Measurements from ENCODE around the gene HNRNPA0.

HNRNPA0 gene

GRCh38 chr5:137752905-137753690 is 1.1 kb downstream of the HNRNPA0 start:
- H3K4me1 ChIP-seq (ENCODE audit: control insufficient read depth, insufficient read depth, low read length), result peaks cover 9% of the 10 kb centered on the region
- no peaks in the 10 kb centered on the region for H3K36me3 ChIP-seq (ENCODE audit: control insufficient read depth, insufficient read depth, low read length)

DNA sequence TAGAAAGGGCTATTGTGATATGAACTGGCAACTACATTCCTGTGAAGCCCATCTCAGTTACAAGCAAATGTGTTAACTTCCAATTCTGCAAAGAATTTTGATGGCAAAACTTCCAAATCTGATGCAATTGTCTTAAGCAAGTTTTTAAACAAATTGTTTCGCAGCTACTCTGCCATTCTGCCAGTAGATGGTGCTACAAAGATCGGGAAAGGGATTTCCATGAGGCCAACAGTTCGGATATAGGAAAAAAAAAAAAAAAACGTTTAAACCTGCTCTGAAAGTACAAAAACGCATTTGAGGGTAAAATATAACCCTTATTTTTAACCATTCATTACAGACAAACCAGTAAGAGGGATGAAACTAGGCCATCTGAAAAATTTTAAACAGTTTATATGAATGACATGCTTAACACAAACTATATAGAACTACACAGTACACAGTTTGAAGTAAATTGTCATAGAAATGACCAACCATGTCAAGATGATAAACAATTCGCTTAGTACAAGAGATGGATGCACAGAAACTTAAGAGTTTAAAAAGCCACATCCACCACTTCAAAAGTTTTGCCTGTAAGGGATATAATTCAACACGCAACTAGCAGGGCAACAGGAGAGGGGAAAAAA is 2.2 kb downstream of the HNRNPA0 start:
- H3K9ac ChIP-seq (ENCODE audit: low read depth, low read length), result peak overlapping the region; percentile 51
- no peaks in the 10 kb centered on the region for H3K36me3 ChIP-seq (ENCODE audit: control insufficient read depth, insufficient read depth, low read length)
- no peaks in the 10 kb centered on the region for H3K9me3 ChIP-seq (ENCODE audit: control insufficient read depth, insufficient read depth, low read length)
- H3K4me3 ChIP-seq (ENCODE audit: low read depth, low read length), result peak overlapping the region; percentile 92
- H3K4me1 ChIP-seq (ENCODE audit: control insufficient read depth, insufficient read depth, low read length), result peaks cover 9% of the 10 kb centered on the region
- H3K27me3 ChIP-seq (ENCODE audit: control insufficient read depth, insufficient read depth, low read length), result no peaks in the 10 kb centered on the region

More at GRCh38 chr5:137752905-137753690, 1.1 kb downstream of the HNRNPA0 start:
- H3K27me3 ChIP-seq (ENCODE audit: control insufficient read depth, insufficient read depth, low read length), result no peaks in the 10 kb centered on the region
- peak overlapping the region; percentile 92 for H3K4me3 ChIP-seq (ENCODE audit: low read depth, low read length)
- H3K9me3 ChIP-seq (ENCODE audit: control insufficient read depth, insufficient read depth, low read length), result no peaks in the 10 kb centered on the region
- H3K9ac ChIP-seq (ENCODE audit: low read depth, low read length), result peak overlapping the region; percentile 99

GRCh38 chr5:137750436-137750835 is 3.7 kb downstream of the HNRNPA0 start:
- Histone ChIP-seq H3K27me3 (ENCODE audit: control insufficient read depth, insufficient read depth, low read length) (no peaks in the 10 kb centered on the region), H3K4me1 (ENCODE audit: control insufficient read depth, insufficient read depth, low read length) (peaks cover 9% of the 10 kb centered on the region), H3K36me3 (ENCODE audit: control insufficient read depth, insufficient read depth, low read length) (no peaks in the 10 kb centered on the region), H3K9ac (ENCODE audit: low read depth, low read length) (no peak overlapping the region), H3K9me3 (ENCODE audit: control insufficient read depth, insufficient read depth, low read length) (no peaks in the 10 kb centered on the region), H3K4me3 (ENCODE audit: low read depth, low read length) (no peak overlapping the region)

GRCh38 chr5:137747848-137748247 is 6.3 kb downstream of the HNRNPA0 start:
- Histone ChIP-seq H3K9ac (ENCODE audit: low read depth, low read length) (no peak overlapping the region), H3K4me3 (ENCODE audit: low read depth, low read length) (no peak overlapping the region), H3K36me3 (ENCODE audit: control insufficient read depth, insufficient read depth, low read length) (no peaks in the 10 kb centered on the region), H3K9me3 (ENCODE audit: control insufficient read depth, insufficient read depth, low read length) (no peaks in the 10 kb centered on the region), H3K4me1 (ENCODE audit: control insufficient read depth, insufficient read depth, low read length) (peaks cover 9% of the 10 kb centered on the region), H3K27me3 (ENCODE audit: control insufficient read depth, insufficient read depth, low read length) (no peaks in the 10 kb centered on the region)

GRCh38 chr5:137743031-137743640 is 11.0 kb downstream of the HNRNPA0 start:
- Histone ChIP-seq H3K9ac (ENCODE audit: low read depth, low read length) (no peak overlapping the region), H3K27me3 (ENCODE audit: control insufficient read depth, insufficient read depth, low read length) (no peaks in the 10 kb centered on the region), H3K9me3 (ENCODE audit: control insufficient read depth, insufficient read depth, low read length) (no peaks in the 10 kb centered on the region), H3K36me3 (ENCODE audit: control insufficient read depth, insufficient read depth, low read length) (no peaks in the 10 kb centered on the region), H3K4me3 (ENCODE audit: low read depth, low read length) (no peak overlapping the region), H3K4me1 (ENCODE audit: control insufficient read depth, insufficient read depth, low read length) (peaks cover 8% of the 10 kb centered on the region)

DNA sequence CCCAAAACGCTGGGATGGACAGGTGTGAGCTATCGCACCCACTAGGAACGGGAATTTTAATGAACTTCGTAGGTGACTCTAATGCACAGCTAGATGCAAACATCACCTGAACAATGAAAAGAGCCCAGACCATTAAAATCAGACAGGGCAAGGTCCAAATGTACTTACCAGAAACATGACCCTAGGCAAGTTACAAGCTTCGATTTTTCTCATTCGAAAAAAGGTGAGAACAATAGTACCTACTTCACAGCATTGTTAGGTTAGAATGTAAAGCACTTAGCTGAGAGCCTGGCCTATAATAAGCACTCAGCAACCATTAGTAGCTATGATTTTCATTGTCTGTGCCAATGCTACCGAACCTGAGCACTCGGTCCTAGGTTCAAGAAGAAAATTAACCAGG is 12.4 kb downstream of the HNRNPA0 start:
- H3K9ac ChIP-seq (ENCODE audit: low read depth, low read length), result no peak overlapping the region
- peaks cover 8% of the 10 kb centered on the region for H3K4me1 ChIP-seq (ENCODE audit: control insufficient read depth, insufficient read depth, low read length)
- no peaks in the 10 kb centered on the region for H3K36me3 ChIP-seq (ENCODE audit: control insufficient read depth, insufficient read depth, low read length)
- no peaks in the 10 kb centered on the region for H3K27me3 ChIP-seq (ENCODE audit: control insufficient read depth, insufficient read depth, low read length)
- no peak overlapping the region for H3K4me3 ChIP-seq (ENCODE audit: low read depth, low read length)
- no peaks in the 10 kb centered on the region for H3K9me3 ChIP-seq (ENCODE audit: control insufficient read depth, insufficient read depth, low read length)

DNA sequence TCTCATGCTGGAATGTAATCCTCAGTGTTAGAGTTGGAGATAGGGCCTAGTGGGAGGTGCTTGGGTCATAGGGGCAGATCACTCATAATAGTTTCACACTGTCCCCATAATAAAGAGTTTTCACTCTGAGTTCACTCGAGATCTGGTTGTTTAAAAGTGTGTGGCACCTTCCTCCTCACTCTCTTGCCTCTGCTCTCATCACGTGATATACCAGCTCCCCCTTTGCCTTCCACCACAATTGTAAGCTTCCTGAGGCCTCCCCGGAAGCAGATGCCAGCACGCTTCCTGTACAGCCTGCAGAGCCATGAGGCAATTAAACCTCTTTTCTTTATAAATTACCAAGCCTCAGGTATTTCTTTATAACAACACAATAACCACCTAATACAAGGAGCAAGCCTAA is 14.4 kb downstream of the HNRNPA0 start:
- H3K4me3 ChIP-seq (ENCODE audit: low read depth, low read length), result no peak overlapping the region
- peaks cover 15% of the 10 kb centered on the region for H3K4me1 ChIP-seq (ENCODE audit: control insufficient read depth, insufficient read depth, low read length)
- H3K9ac ChIP-seq (ENCODE audit: low read depth, low read length), result no peak overlapping the region
- no peaks in the 10 kb centered on the region for H3K27me3 ChIP-seq (ENCODE audit: control insufficient read depth, insufficient read depth, low read length)
- no peaks in the 10 kb centered on the region for H3K36me3 ChIP-seq (ENCODE audit: control insufficient read depth, insufficient read depth, low read length)
- no peaks in the 10 kb centered on the region for H3K9me3 ChIP-seq (ENCODE audit: control insufficient read depth, insufficient read depth, low read length)

GRCh38 chr5:137738947-137739346 is 15.2 kb downstream of the HNRNPA0 start:
- Histone ChIP-seq H3K9ac (ENCODE audit: low read depth, low read length) (no peak overlapping the region), H3K27me3 (ENCODE audit: control insufficient read depth, insufficient read depth, low read length) (no peaks in the 10 kb centered on the region), H3K4me3 (ENCODE audit: low read depth, low read length) (no peak overlapping the region), H3K9me3 (ENCODE audit: control insufficient read depth, insufficient read depth, low read length) (no peaks in the 10 kb centered on the region), H3K4me1 (ENCODE audit: control insufficient read depth, insufficient read depth, low read length) (peaks cover 23% of the 10 kb centered on the region), H3K36me3 (ENCODE audit: control insufficient read depth, insufficient read depth, low read length) (no peaks in the 10 kb centered on the region)

- Histone ChIP-seq H3K27me3 (ENCODE audit: control insufficient read depth, insufficient read depth, low read length) (no peaks in the 10 kb centered on the region), H3K9me3 (ENCODE audit: control insufficient read depth, insufficient read depth, low read length) (no peaks in the 10 kb centered on the region), H3K4me3 (ENCODE audit: low read depth, low read length) (no peak overlapping the region)
Observed at GRCh38 chr5:137737349-137738131, 16.6 kb downstream of the HNRNPA0 start.

GRCh38 chr5:137736496-137736895 is 17.7 kb downstream of the HNRNPA0 start:
- Histone ChIP-seq H3K4me1 (ENCODE audit: control insufficient read depth, insufficient read depth, low read length) (peaks cover 16% of the 10 kb centered on the region), H3K4me3 (ENCODE audit: low read depth, low read length) (no peak overlapping the region), H3K27me3 (ENCODE audit: control insufficient read depth, insufficient read depth, low read length) (no peaks in the 10 kb centered on the region), H3K9ac (ENCODE audit: low read depth, low read length) (no peak overlapping the region), H3K36me3 (ENCODE audit: control insufficient read depth, insufficient read depth, low read length) (no peaks in the 10 kb centered on the region), H3K9me3 (ENCODE audit: control insufficient read depth, insufficient read depth, low read length) (no peaks in the 10 kb centered on the region)

More at GRCh38 chr5:137737349-137738131, 16.6 kb downstream of the HNRNPA0 start:
- no peak overlapping the region for H3K9ac ChIP-seq (ENCODE audit: low read depth, low read length)
- peaks cover 21% of the 10 kb centered on the region for H3K4me1 ChIP-seq (ENCODE audit: control insufficient read depth, insufficient read depth, low read length)
- no peaks in the 10 kb centered on the region for H3K36me3 ChIP-seq (ENCODE audit: control insufficient read depth, insufficient read depth, low read length)

- H3K9me3 ChIP-seq (ENCODE audit: control insufficient read depth, insufficient read depth, low read length), result no peaks in the 10 kb centered on the region
- H3K4me1 ChIP-seq (ENCODE audit: control insufficient read depth, insufficient read depth, low read length), result peaks cover 14% of the 10 kb centered on the region
- H3K27me3 ChIP-seq (ENCODE audit: control insufficient read depth, insufficient read depth, low read length), result no peaks in the 10 kb centered on the region
- peak within 1 kb of the TSS; percentile 89 for H3K4me3 ChIP-seq (ENCODE audit: low read depth, low read length)
- no peaks in the 10 kb centered on the region for H3K36me3 ChIP-seq (ENCODE audit: control insufficient read depth, insufficient read depth, low read length)
- H3K9ac ChIP-seq (ENCODE audit: low read depth, low read length), result peak within 1 kb of the TSS; percentile 70
Observed at GRCh38 chr5:137735555-137736284, 18.4 kb downstream of the HNRNPA0 start, which contains the start of gene KLHL3. Gene KLHL3 (minus strand): TSS chr5:137736089. CDS start chr5:137735646, 443 bp downstream.

Data from iPS-15b (cell line).